ENCODE data around the gene FIP1L1. TPM values are rescaled to one million over a fixed set of nuclear protein-coding genes. Genes with fewer than 3 reads are reported as not detected.

FIP1L1 gene
- total RNA-seq, result 45.7 and 56.8 TPM in 2 replicates

GRCh38 chr4:53377319-53378170 lies at the start of gene FIP1L1:
TSS of gene FIP1L1 (plus strand) at chr4:53377641. CDS start at chr4:53377839, 198 bp downstream.

GRCh38 chr4:53365486-53366300 lies 11.7 kb upstream of the FIP1L1 start, which contains the start of gene SCFD2:
TSS of gene SCFD2 (minus strand) at chr4:53366061.

Other genes with a start within 250 kb of the FIP1L1 start
- gene SCFD2, start 11.6 kb upstream of the FIP1L1 start, total RNA-seq, result 19.6 and 25.1 TPM in 2 replicates
- 0.65 and 0.76 TPM in 2 replicates for gene LNX1, start 213.8 kb downstream of the FIP1L1 start, total RNA-seq